HEK293 (cell line): ENCODE results near the gene CNTNAP5.

Experiments
- CTCF ChIA-PET: fragments of 350-600 bp; formaldehyde crosslinking; extraction: SDS; loops from one replicate; lab custom pipeline; 2021; ENCODE audit warnings: antibody characterized with exemption; lab: Yijun Ruan, JAX
- POLR2A ChIA-PET: fragments of 300-600 bp; formaldehyde crosslinking; extraction: SDS; loops from one replicate; lab custom pipeline; 2020; ENCODE audit warnings: antibody characterized with exemption, inconsistent platforms; lab: Yijun Ruan, JAX
- H3K27ac ChIP-seq: fragments of 200-500 bp; sonication (Bioruptor generic); 2 replicates; pipeline ENCODE4 v1.5.1; 2014; ENCODE audit warnings: low read depth, low read length, control low read depth, inconsistent platforms; ENCODE audit errors: extremely low read depth
- H3K36me3 ChIP-seq, 2 experiments: fragments of 200-500 bp in 1 of 2; sonication (Bioruptor generic) in 1 of 2; 1 replicate in 1 of 2; 2 replicates in 1 of 2; pipeline ENCODE4 v1.5.1; 2014 to 2017; ENCODE audit warnings: inconsistent platforms in 2 of 2, low read length in 2 of 2; ENCODE audit not compliant: control insufficient read depth in 2 of 2, insufficient read depth in 1 of 2
- H3K4me1 ChIP-seq: fragments of 200-500 bp; sonication (Bioruptor generic); 2 replicates; pipeline ENCODE4 v1.5.1; 2014; ENCODE audit warnings: mild to moderate bottlenecking, low read length, inconsistent platforms; ENCODE audit not compliant: control insufficient read depth, insufficient read depth
- H3K4me3 ChIP-seq: 2 replicates; pipeline ENCODE4 v1.5.1; 2011; ENCODE audit warnings: low read depth, mild to moderate bottlenecking, control low read depth, low read length, moderate library complexity
- H3K9me3 ChIP-seq: fragments of 200-500 bp; sonication (Bioruptor generic); 2 replicates; pipeline ENCODE4 v1.5.1; 2014; ENCODE audit warnings: low read depth, low read length, inconsistent platforms; ENCODE audit not compliant: control insufficient read depth, insufficient read depth
- GLI4 ChIP-seq: fragments of 450-650 bp; formaldehyde crosslinking; IDR thresholded peaks from 2 replicates; pipeline ENCODE4 v1.5.1; 2016; ENCODE audit warnings: missing biosample characterization, missing genetic modification characterization
- GLIS1 ChIP-seq: fragments of 450-650 bp; formaldehyde crosslinking; IDR thresholded peaks from 2 replicates; pipeline ENCODE4 v1.5.1; 2016; ENCODE audit warnings: missing biosample characterization, missing genetic modification characterization
- KLF1 ChIP-seq: fragments of 450-650 bp; formaldehyde crosslinking; IDR thresholded peaks from 2 replicates; pipeline ENCODE4 v1.5.1; 2016; ENCODE audit warnings: missing biosample characterization, missing genetic modification characterization
- KLF10 ChIP-seq: fragments of 450-650 bp; IDR thresholded peaks from 2 replicates; pipeline ENCODE4 v1.5.1; 2018; ENCODE audit warnings: missing biosample characterization, mild to moderate bottlenecking, missing genetic modification characterization
- PATZ1 ChIP-seq: fragments of 450-650 bp; formaldehyde crosslinking; IDR thresholded peaks from 2 replicates; pipeline ENCODE4 v1.5.1; 2016; ENCODE audit warnings: missing biosample characterization, missing genetic modification characterization
- PRDM10 ChIP-seq: fragments of 450-650 bp; formaldehyde crosslinking; IDR thresholded peaks from 2 replicates; pipeline ENCODE4 v1.5.1; 2016; ENCODE audit warnings: missing biosample characterization, missing genetic modification characterization
- SP2 ChIP-seq: fragments of 450-650 bp; formaldehyde crosslinking; IDR thresholded peaks from 2 replicates; pipeline ENCODE4 v1.5.1; 2016; ENCODE audit warnings: missing biosample characterization, missing genetic modification characterization
- YY2 ChIP-seq: fragments of 450-650 bp; formaldehyde crosslinking; IDR thresholded peaks from 2 replicates; pipeline ENCODE4 v1.5.1; 2016; ENCODE audit warnings: missing biosample characterization, missing genetic modification characterization
- ZBTB20 ChIP-seq: fragments of 450-650 bp; formaldehyde crosslinking; IDR thresholded peaks from 2 replicates; pipeline ENCODE4 v1.5.1; 2016; ENCODE audit warnings: missing biosample characterization, missing genetic modification characterization
- ZBTB26 ChIP-seq: fragments of 450-650 bp; formaldehyde crosslinking; optimal IDR thresholded peaks from 2 replicates; pipeline ENCODE3; 2016; ENCODE audit warnings: missing biosample characterization, mild to moderate bottlenecking, missing genetic modification characterization
- ZNF10 ChIP-seq: fragments of 450-650 bp; formaldehyde crosslinking; IDR thresholded peaks from 2 replicates; pipeline ENCODE4 v1.5.1; 2017; ENCODE audit warnings: missing biosample characterization, missing genetic modification characterization
- ZNF121 ChIP-seq: fragments of 450-650 bp; formaldehyde crosslinking; IDR thresholded peaks from 2 replicates; pipeline ENCODE4 v1.5.1; 2016; ENCODE audit warnings: missing biosample characterization, missing genetic modification characterization
- ZNF132 ChIP-seq: fragments of 450-650 bp; formaldehyde crosslinking; IDR thresholded peaks from 2 replicates; pipeline ENCODE4 v1.5.1; 2017; ENCODE audit warnings: missing biosample characterization, missing genetic modification characterization, borderline replicate concordance
- ZNF155 ChIP-seq: fragments of 450-650 bp; formaldehyde crosslinking; IDR thresholded peaks from 2 replicates; pipeline ENCODE4 v1.5.1; 2016; ENCODE audit warnings: missing biosample characterization, missing genetic modification characterization
- ZNF16 ChIP-seq: fragments of 450-650 bp; formaldehyde crosslinking; IDR thresholded peaks from 2 replicates; pipeline ENCODE4 v1.5.1; 2016; ENCODE audit warnings: low read depth, missing biosample characterization, missing genetic modification characterization
- ZNF184 ChIP-seq: fragments of 450-650 bp; IDR thresholded peaks from 2 replicates; pipeline ENCODE4 v1.5.1; 2018; ENCODE audit warnings: missing biosample characterization, mild to moderate bottlenecking, missing genetic modification characterization
- ZNF211 ChIP-seq: fragments of 450-650 bp; formaldehyde crosslinking; IDR thresholded peaks from 2 replicates; pipeline ENCODE4 v1.5.1; 2016; ENCODE audit warnings: low read depth, missing biosample characterization, missing genetic modification characterization
- ZNF350 ChIP-seq: fragments of 450-650 bp; formaldehyde crosslinking; IDR thresholded peaks from 2 replicates; pipeline ENCODE4 v1.5.0; 2017; ENCODE audit warnings: missing biosample characterization, mild to moderate bottlenecking, missing genetic modification characterization
- ZNF473 ChIP-seq: fragments of 450-650 bp; formaldehyde crosslinking; IDR thresholded peaks from 2 replicates; pipeline ENCODE4 v1.5.1; 2017; ENCODE audit warnings: missing biosample characterization, missing genetic modification characterization
- ZNF571 ChIP-seq: fragments of 450-650 bp; formaldehyde crosslinking; IDR thresholded peaks from 2 replicates; pipeline ENCODE4 v1.5.0; 2017; ENCODE audit warnings: missing biosample characterization, missing genetic modification characterization
- ZNF610 ChIP-seq: fragments of 450-650 bp; formaldehyde crosslinking; IDR thresholded peaks from 2 replicates; pipeline ENCODE4 v1.5.1; 2016; ENCODE audit warnings: missing biosample characterization, missing genetic modification characterization, borderline replicate concordance
- ZNF664 ChIP-seq: fragments of 450-650 bp; formaldehyde crosslinking; IDR thresholded peaks from 2 replicates; pipeline ENCODE4 v1.5.1; 2016; ENCODE audit warnings: missing biosample characterization, missing genetic modification characterization
- ZNF707 ChIP-seq: fragments of 450-650 bp; formaldehyde crosslinking; IDR thresholded peaks from 2 replicates; pipeline ENCODE4 v1.5.1; 2016; ENCODE audit warnings: missing biosample characterization, missing genetic modification characterization
- ZNF747 ChIP-seq: fragments of 450-650 bp; formaldehyde crosslinking; IDR thresholded peaks from 2 replicates; pipeline ENCODE4 v1.5.1; 2016; ENCODE audit warnings: missing biosample characterization, missing genetic modification characterization
- ZNF768 ChIP-seq: fragments of 450-650 bp; formaldehyde crosslinking; IDR thresholded peaks from 2 replicates; pipeline ENCODE4 v1.5.1; 2018; ENCODE audit warnings: missing biosample characterization, mild to moderate bottlenecking, missing genetic modification characterization
- ZNF830 ChIP-seq: fragments of 450-650 bp; IDR thresholded peaks from 2 replicates; pipeline ENCODE4 v1.5.0; 2018; ENCODE audit warnings: missing biosample characterization, missing genetic modification characterization, low read depth, mild to moderate bottlenecking, moderate library complexity
- ZSCAN4 ChIP-seq: fragments of 450-650 bp; formaldehyde crosslinking; IDR thresholded peaks from 2 replicates; pipeline ENCODE4 v1.5.1; 2017; ENCODE audit warnings: missing biosample characterization, missing genetic modification characterization

Gene CNTNAP5

GRCh38 chr2:124756048-124756447 lies 731.0 kb downstream of the CNTNAP5 start:
- POLR2A ChIA-PET: no interaction called here
- no peak for TF ChIP-seq ZNF16 (tag by site-specific recombination)
- no peak for TF ChIP-seq ZBTB20 (tag by site-specific recombination)
- TF ChIP-seq GLIS1 (tag by site-specific recombination): no peak
- no peak for TF ChIP-seq YY2
- TF ChIP-seq KLF1 (tag by site-specific recombination): no peak
- TF ChIP-seq ZNF10 (tag by site-specific recombination): no peak
- no peak for TF ChIP-seq ZNF211
- TF ChIP-seq ZNF350 (tag by site-specific recombination): no peak
- TF ChIP-seq ZNF664 (tag by site-specific recombination): no peak
- TF ChIP-seq ZSCAN4 (tag by site-specific recombination): no peak
- TF ChIP-seq ZNF830 (tag by site-specific recombination): no peak
- no peak for TF ChIP-seq ZNF571 (tag by site-specific recombination)
- no peaks in the 10 kb centered on the region for H3K36me3 ChIP-seq
- no peak overlapping the region for H3K27ac ChIP-seq
- no peaks in the 10 kb centered on the region for H3K9me3 ChIP-seq
- no peaks in the 10 kb centered on the region for H3K4me1 ChIP-seq
- CTCF ChIA-PET: no interaction called here
- no peak overlapping the region for H3K4me3 ChIP-seq

GRCh38 chr2:124762388-124762787 lies 737.3 kb downstream of the CNTNAP5 start:
- Histone ChIP-seq H3K36me3 (no peaks in the 10 kb centered on the region), H3K27ac (no peak overlapping the region), H3K4me3 (no peak overlapping the region), H3K9me3 (no peaks in the 10 kb centered on the region), H3K4me1 (no peaks in the 10 kb centered on the region)
- CTCF ChIA-PET: interaction anchor here (0.6 kb wide), 1 partner anchor 179 kb away, joined by 4 read pairs; no protein-coding TSS in a partner anchor
- no peak for TF ChIP-seq ZNF830 (tag by site-specific recombination)
- TF ChIP-seq ZNF473: no peak
- TF ChIP-seq GLI4 (tag by site-specific recombination): no peak
- no peak for TF ChIP-seq ZNF610
- no peak for TF ChIP-seq ZNF707 (tag by site-specific recombination)
- TF ChIP-seq KLF10 (tag by site-specific recombination): no peak
- TF ChIP-seq, all 188 proteins: peak for 0
- POLR2A ChIA-PET: no interaction called here

- H3K4me3 ChIP-seq: no peak overlapping the region
- ChIA-PET CTCF (no interaction called here), POLR2A (no interaction called here)
- no peaks in the 10 kb centered on the region for H3K36me3 ChIP-seq
- H3K4me1 ChIP-seq: no peaks in the 10 kb centered on the region
- H3K27ac ChIP-seq: no peak overlapping the region
- H3K9me3 ChIP-seq: no peaks in the 10 kb centered on the region
- TF ChIP-seq SP2 (no peak), ZBTB26 (tag by site-specific recombination) (no peak), ZNF768 (tag by site-specific recombination) (no peak), PRDM10 (no peak), ZNF132 (no peak), PATZ1 (tag by site-specific recombination) (no peak), ZNF121 (tag by site-specific recombination) (no peak), ZNF350 (tag by site-specific recombination) (no peak), ZNF184 (no peak), ZNF155 (tag by site-specific recombination) (no peak), ZNF747 (tag by site-specific recombination) (no peak)
Measured at GRCh38 chr2:124763611-124764010, 738.5 kb downstream of the CNTNAP5 start.
